Neural cell (in vitro differentiated cells): ENCODE data around the gene RAB3A. TPM values are rescaled to one million over a fixed set of nuclear protein-coding genes. Genes with fewer than 3 reads are reported as not detected.

Source experiments
- H2AFZ ChIP-seq: fragments of 200-600, 300-800 bp; sonication (generic), shearing (Covaris generic); 2 replicates; pipeline ENCODE4 v1.6.0; 2014; ENCODE audit warnings: low read depth, mild to moderate bottlenecking, antibody characterized with exemption, low read length, moderate library complexity
- H3F3A ChIP-seq: fragments of 200-600 bp; shearing (Covaris generic); 2 replicates; pipeline ENCODE4 v1.6.1; 2016; ENCODE audit warnings: mild to moderate bottlenecking, moderate library complexity, mixed read lengths, antibody characterized with exemption, low read length; ENCODE audit not compliant: insufficient read depth, poor library complexity, severe bottlenecking
- H3K27ac ChIP-seq: fragments of 200-600, 300-800 bp; sonication (generic), shearing (Covaris generic); 2 replicates; pipeline ENCODE4 v1.5.1; 2014; ENCODE audit warnings: mild to moderate bottlenecking, low read length, moderate library complexity
- H3K27me3 ChIP-seq: fragments of 300-800, 200-600 bp; sonication (generic), shearing (Covaris generic); 2 replicates; pipeline ENCODE4 v1.6.0; 2014; ENCODE audit warnings: mild to moderate bottlenecking, low read depth, low read length, moderate library complexity; ENCODE audit not compliant: insufficient read depth
- H3K36me3 ChIP-seq: fragments of 300-800, 200-600 bp; sonication (generic), shearing (Covaris generic); 2 replicates; pipeline ENCODE4 v1.5.1; 2014; ENCODE audit warnings: mild to moderate bottlenecking, antibody characterized with exemption, low read length, moderate library complexity; ENCODE audit not compliant: insufficient read depth
- H3K4me2 ChIP-seq: fragments of 300-800, 200-600 bp; sonication (generic), shearing (Covaris generic); 2 replicates; pipeline ENCODE4 v1.6.0; 2014; ENCODE audit warnings: mild to moderate bottlenecking, low read length
- H3K4me3 ChIP-seq: fragments of 300-800, 200-600 bp; sonication (generic), shearing (Covaris generic); 2 replicates; pipeline ENCODE4 v1.5.1; 2014; ENCODE audit warnings: mild to moderate bottlenecking, low read length, moderate library complexity
- H3K79me2 ChIP-seq: fragments of 200-600 bp; shearing (Covaris generic); replicated peaks from 2 replicates; pipeline ENCODE4 v1.6.0; 2014; ENCODE audit warnings: mild to moderate bottlenecking, low read length, moderate library complexity; ENCODE audit not compliant: insufficient read depth
- H3K9ac ChIP-seq: fragments of 300-800, 200-600 bp; sonication (generic), shearing (Covaris generic); 2 replicates; pipeline ENCODE4 v1.6.1; 2016; ENCODE audit warnings: mild to moderate bottlenecking, low read length, mixed read lengths
- H3K9me2 ChIP-seq: fragments of 200-600 bp; shearing (Covaris generic); 2 replicates; pipeline ENCODE4 v1.6.1; 2016; ENCODE audit warnings: mild to moderate bottlenecking, low read length, mixed read lengths; ENCODE audit not compliant: insufficient read depth
- H3K9me3 ChIP-seq: fragments of 200-600, 300-800 bp; sonication (generic), shearing (Covaris generic); 2 replicates; pipeline ENCODE4 v1.6.1; 2016; ENCODE audit warnings: mild to moderate bottlenecking, mixed run types, low read length, moderate library complexity, mixed read lengths
- H4K20me1 ChIP-seq: fragments of 200-600 bp; shearing (Covaris generic); 2 replicates; pipeline ENCODE4 v1.6.1; 2016; ENCODE audit warnings: mild to moderate bottlenecking, mixed run types; ENCODE audit not compliant: insufficient read depth
- EP300 ChIP-seq: fragments of 450-650 bp; conservative IDR thresholded peaks from 2 replicates; pipeline ENCODE4 v1.6.1; 2014; ENCODE audit warnings: antibody characterized with exemption, mild to moderate bottlenecking, moderate library complexity; ENCODE audit not compliant: poor library complexity, severe bottlenecking
- EZH2 ChIP-seq: fragments of 200-600, 300-800 bp; shearing (Covaris generic), sonication (generic); IDR thresholded peaks from 2 replicates; pipeline ENCODE4 v1.6.1; 2014; ENCODE audit warnings: antibody characterized with exemption, low read length, borderline replicate concordance, mild to moderate bottlenecking; ENCODE audit not compliant: insufficient read depth, poor library complexity, severe bottlenecking
- MXI1 ChIP-seq: fragments of 450-650 bp; conservative IDR thresholded peaks from 2 replicates; pipeline ENCODE4 v1.6.1; 2014; ENCODE audit warnings: antibody characterized with exemption, mild to moderate bottlenecking; ENCODE audit not compliant: poor library complexity, severe bottlenecking
- POLR2AphosphoS5 ChIP-seq: IDR thresholded peaks from 2 replicates; pipeline ENCODE4 v1.6.1; 2012
- RAD21 ChIP-seq: fragments of 450-650 bp; conservative IDR thresholded peaks from 2 replicates; pipeline ENCODE4 v1.6.1; 2014; ENCODE audit warnings: antibody characterized with exemption, mild to moderate bottlenecking, moderate library complexity
- SMC3 ChIP-seq: fragments of 450-650 bp; conservative IDR thresholded peaks from 2 replicates; pipeline ENCODE4 v1.6.1; 2014; ENCODE audit warnings: antibody characterized with exemption, mild to moderate bottlenecking, moderate library complexity; ENCODE audit not compliant: poor library complexity
- TAF1 ChIP-seq: IDR thresholded peaks from 2 replicates; pipeline ENCODE4 v1.6.1; 2012; ENCODE audit warnings: low read depth
- polyA plus RNA-seq: library from polyadenylated mRNA; depleted of rRNA; stranded (reverse); fragments of >200 nt; gene quantifications from 2 replicates; pipeline ENCODE4 v1.2.3, GENCODE V29; 2014
- TF ChIP-seq, protein P1 (sequence below): fragments of 450-650 bp; IDR thresholded peaks from 2 replicates; pipeline ENCODE4 v1.5.1; 2014; ENCODE audit warnings: antibody characterized with exemption, mild to moderate bottlenecking, moderate library complexity; ENCODE audit not compliant: poor library complexity, severe bottlenecking
- TF ChIP-seq, protein P2 (sequence below): IDR thresholded peaks from 2 replicates; pipeline ENCODE4 v1.6.1; 2012; ENCODE audit warnings: borderline replicate concordance

Gene RAB3A
- polyA plus RNA-seq, 1 donor from 2014 or later: 32.3 TPM

DNA sequence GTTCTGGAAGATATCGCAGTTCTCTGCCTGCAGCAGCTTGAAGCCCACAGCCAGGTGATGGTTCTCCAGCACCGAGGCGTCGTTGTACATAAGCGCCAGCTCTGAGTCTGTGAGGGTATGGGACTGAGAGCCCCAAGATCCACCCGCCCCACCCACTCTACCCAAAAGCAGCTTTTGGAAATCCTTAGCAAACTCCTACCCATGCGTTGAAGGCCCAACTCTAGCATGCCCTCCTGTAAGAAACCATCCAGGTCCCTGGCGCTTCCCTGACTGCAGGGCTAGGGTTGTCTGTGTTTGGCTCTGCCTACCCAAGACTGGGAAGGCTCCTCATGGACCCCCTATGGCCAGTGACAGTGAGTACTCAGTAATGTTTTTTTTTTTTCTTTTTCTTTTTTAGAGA is 12.9 kb upstream of the RAB3A start:
- H3K9me2 ChIP-seq: no peaks in the 10 kb centered on the region
- no peaks in the 10 kb centered on the region for H3K36me3 ChIP-seq
- H3F3A ChIP-seq: no peaks in the 10 kb centered on the region
- no peak overlapping the region for H3K4me2 ChIP-seq
- H3K9me3 ChIP-seq: no peaks in the 10 kb centered on the region
- H4K20me1 ChIP-seq: no peaks in the 10 kb centered on the region
- no peak overlapping the region for H3K27ac ChIP-seq
- H3K79me2 ChIP-seq: no peaks in the 10 kb centered on the region
- TF ChIP-seq SMC3: no peak
- no peak for TF ChIP-seq EZH2
- TF ChIP-seq RAD21: no peak
- TF ChIP-seq, protein P1, sequence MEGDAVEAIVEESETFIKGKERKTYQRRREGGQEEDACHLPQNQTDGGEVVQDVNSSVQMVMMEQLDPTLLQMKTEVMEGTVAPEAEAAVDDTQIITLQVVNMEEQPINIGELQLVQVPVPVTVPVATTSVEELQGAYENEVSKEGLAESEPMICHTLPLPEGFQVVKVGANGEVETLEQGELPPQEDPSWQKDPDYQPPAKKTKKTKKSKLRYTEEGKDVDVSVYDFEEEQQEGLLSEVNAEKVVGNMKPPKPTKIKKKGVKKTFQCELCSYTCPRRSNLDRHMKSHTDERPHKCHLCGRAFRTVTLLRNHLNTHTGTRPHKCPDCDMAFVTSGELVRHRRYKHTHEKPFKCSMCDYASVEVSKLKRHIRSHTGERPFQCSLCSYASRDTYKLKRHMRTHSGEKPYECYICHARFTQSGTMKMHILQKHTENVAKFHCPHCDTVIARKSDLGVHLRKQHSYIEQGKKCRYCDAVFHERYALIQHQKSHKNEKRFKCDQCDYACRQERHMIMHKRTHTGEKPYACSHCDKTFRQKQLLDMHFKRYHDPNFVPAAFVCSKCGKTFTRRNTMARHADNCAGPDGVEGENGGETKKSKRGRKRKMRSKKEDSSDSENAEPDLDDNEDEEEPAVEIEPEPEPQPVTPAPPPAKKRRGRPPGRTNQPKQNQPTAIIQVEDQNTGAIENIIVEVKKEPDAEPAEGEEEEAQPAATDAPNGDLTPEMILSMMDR: no peak
- TF ChIP-seq MXI1: no peak
- no peak for TF ChIP-seq POLR2AphosphoS5
- no peak for TF ChIP-seq EP300
- TF ChIP-seq, protein P2, sequence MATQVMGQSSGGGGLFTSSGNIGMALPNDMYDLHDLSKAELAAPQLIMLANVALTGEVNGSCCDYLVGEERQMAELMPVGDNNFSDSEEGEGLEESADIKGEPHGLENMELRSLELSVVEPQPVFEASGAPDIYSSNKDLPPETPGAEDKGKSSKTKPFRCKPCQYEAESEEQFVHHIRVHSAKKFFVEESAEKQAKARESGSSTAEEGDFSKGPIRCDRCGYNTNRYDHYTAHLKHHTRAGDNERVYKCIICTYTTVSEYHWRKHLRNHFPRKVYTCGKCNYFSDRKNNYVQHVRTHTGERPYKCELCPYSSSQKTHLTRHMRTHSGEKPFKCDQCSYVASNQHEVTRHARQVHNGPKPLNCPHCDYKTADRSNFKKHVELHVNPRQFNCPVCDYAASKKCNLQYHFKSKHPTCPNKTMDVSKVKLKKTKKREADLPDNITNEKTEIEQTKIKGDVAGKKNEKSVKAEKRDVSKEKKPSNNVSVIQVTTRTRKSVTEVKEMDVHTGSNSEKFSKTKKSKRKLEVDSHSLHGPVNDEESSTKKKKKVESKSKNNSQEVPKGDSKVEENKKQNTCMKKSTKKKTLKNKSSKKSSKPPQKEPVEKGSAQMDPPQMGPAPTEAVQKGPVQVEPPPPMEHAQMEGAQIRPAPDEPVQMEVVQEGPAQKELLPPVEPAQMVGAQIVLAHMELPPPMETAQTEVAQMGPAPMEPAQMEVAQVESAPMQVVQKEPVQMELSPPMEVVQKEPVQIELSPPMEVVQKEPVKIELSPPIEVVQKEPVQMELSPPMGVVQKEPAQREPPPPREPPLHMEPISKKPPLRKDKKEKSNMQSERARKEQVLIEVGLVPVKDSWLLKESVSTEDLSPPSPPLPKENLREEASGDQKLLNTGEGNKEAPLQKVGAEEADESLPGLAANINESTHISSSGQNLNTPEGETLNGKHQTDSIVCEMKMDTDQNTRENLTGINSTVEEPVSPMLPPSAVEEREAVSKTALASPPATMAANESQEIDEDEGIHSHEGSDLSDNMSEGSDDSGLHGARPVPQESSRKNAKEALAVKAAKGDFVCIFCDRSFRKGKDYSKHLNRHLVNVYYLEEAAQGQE: no peak
- no peak for TF ChIP-seq TAF1
- H3K9ac ChIP-seq: no peak overlapping the region
- no peak overlapping the region for H2AFZ ChIP-seq
- H3K4me3 ChIP-seq: no peak overlapping the region
- peaks cover 5% of the 10 kb centered on the region for H3K27me3 ChIP-seq

DNA sequence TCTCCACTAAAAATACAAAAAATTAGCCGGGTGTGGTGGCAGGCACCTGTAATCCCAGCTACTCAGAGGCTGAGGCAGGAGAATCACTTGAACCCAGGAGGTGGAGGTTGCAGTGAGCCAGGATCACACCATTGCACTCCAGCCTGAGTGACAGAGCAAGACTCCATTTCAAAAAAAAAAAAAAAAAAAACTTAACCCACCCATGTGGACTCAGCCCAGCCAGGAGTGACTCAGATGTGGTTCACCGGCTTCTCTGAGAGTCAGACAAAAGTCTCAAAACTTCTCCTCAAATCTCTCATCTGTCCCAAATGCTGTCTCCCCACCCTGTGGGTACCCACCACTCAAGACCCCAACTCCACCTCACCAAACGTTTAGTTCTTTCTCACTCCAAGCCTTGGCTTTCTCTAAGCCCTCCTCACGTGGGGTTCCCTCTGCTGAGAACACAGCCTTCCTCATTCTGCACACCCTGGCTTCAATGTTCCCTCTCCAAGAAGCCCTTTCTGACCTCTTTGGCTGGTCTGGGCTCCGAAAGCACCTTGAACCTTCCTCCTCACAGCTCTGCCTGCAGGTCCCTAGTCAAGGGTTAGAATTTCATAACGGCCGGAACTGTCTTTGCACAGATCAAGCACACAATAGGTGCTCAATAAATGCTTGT is 11.1 kb upstream of the RAB3A start:
- H3K9me2 ChIP-seq: no peaks in the 10 kb centered on the region
- no peak overlapping the region for H3K4me2 ChIP-seq
- H3K27me3 ChIP-seq: no peaks in the 10 kb centered on the region
- H3K27ac ChIP-seq: no peak overlapping the region
- no peaks in the 10 kb centered on the region for H3K36me3 ChIP-seq
- H3K4me3 ChIP-seq: no peak overlapping the region
- no peaks in the 10 kb centered on the region for H4K20me1 ChIP-seq
- no peak overlapping the region for H2AFZ ChIP-seq
- no peak overlapping the region for H3K9ac ChIP-seq
- no peaks in the 10 kb centered on the region for H3K9me3 ChIP-seq
- TF ChIP-seq TAF1 (no peak), MXI1 (no peak), RAD21 (no peak), EP300 (no peak), EZH2 (no peak), SMC3 (no peak), POLR2AphosphoS5 (no peak)
- TF ChIP-seq, protein P2: no peak
- TF ChIP-seq, protein P1: no peak
- H3K79me2 ChIP-seq: no peaks in the 10 kb centered on the region
- H3F3A ChIP-seq: no peaks in the 10 kb centered on the region
